DMS 273 (cell line): ENCODE results near the gene CFAP69.

ENCODE experiments used
- DNase-seq: peaks from one replicate; lab custom pipeline; 2025; ENCODE audit not compliant: unreplicated experiment; lab: John Stamatoyannopoulos, UW

CFAP69 gene

DNA sequence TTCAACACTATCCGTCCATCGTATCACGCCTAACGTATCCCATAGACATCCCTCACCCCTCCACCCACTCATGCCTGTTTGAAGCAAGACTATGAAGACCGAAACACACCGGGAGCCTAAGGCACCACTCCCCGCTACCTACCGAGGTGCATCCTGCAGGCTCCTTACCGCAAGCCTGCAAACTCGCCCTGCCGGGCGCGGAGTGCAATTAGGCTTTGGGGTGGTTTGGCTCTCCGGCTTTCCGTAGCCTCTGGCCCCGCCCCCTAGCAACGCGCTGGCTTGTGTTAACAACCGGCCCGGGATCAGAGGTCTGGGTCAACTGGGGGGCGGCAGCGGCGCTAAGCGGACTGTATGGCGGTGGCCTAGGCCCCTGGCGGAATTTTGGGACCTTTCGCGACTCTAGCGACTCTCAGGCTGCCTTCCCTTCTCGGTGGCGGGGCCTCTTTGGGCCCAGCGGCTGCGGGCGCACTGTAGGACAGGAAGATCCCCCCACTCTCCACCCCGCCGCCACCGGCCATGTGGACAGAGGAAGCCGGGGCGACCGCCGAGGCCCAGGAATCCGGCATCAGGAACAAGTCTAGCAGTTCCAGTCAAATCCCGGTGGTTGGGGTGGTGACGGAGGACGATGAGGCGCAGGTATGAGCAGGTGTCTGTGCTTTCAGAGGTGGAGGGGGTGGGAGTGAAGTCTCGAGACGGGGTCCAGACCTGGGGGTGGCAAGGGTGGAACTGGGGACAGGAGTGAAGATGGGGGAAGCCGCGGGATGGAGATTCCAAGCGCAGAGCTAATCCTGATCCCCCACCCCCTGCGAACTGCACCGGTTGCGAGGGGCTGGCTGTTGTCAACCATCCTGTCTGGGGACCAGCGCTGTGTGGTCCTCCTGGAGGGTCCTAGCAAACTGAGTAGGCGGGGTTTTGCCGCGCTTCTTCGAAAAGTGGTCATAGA lies at the start of gene CFAP69:
Gene CFAP69, plus strand, starts transcription at position 266 of the 943 bp plus-strand sequence. Its CDS starts 251 bp downstream, at position 517.
- peak; percentile 96 for DNase-seq

- no peak for DNase-seq
Measured at GRCh38 chr7:90201500-90202195, 43.3 kb upstream of the CFAP69 start.

DNA sequence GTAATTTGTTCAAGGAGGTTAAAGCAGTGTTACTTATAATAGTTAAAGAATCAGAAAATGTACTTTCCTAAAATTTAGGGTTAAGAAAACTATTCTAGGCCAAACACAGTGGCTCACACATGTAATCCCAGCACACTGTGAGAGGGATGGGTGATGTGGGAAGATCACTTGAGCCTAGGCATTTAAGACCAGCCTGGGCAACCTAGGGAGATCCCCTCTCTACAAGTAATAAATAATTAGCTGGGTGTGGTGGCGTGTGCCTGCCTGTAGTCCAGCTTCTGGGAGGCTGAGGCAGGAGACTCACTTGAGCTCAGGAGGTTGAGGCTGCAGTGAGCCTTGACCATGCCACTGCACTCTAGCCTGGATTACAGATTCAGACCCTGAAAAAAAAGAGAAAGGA lies 37.0 kb upstream of the CFAP69 start:
- DNase-seq, result no peak

- DNase-seq, result no peak
Measured at GRCh38 chr7:90209776-90210175, 35.2 kb upstream of the CFAP69 start.

- DNase-seq, result no peak
Measured at GRCh38 chr7:90210475-90210874, 34.5 kb upstream of the CFAP69 start.

- no peak for DNase-seq
Measured at GRCh38 chr7:90210981-90211380, 34.0 kb upstream of the CFAP69 start.

DNA sequence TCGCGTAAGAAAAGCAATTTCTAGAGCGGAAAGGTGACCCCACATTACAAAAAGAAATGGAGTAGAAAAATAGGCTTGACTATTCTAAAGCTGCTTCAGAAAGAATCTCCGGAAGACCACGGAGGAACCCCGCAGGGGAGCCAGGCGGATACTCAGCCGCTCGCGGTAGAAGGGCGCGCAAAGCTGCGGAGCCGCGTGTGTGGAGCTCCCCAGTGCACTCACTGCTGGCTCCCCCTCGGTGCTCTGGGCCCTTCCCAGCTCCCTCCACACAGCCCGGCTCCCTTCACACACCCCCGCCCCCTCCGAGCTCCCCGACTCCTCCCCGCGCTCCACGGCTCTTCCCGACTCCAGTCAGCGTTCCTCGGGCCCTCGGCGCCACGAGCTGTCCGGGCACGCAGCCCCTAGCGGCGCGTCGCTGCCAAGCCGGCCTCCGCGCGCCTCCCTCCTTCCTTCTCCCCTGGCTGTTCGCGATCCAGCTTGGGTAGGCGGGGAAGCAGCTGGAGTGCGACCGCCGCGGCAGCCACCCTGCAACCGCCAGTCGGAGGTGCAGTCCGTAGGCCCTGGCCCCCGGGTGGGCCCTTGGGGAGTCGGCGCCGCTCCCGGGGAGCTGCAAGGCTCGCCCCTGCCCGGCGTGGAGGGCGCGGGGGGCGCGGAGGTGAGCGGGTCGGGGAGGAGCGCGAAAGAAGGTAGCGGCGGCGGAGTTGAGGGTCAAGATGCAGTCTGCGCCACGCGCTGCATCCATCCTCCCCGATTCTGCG lies 33.4 kb upstream of the CFAP69 start, which contains the start of gene STEAP2:
Gene STEAP2, plus strand, starts transcription at position 350 of the 758 bp plus-strand sequence. CDS start 13,343 bp downstream, outside the sequence.
- peak; percentile 94 for DNase-seq

DNA sequence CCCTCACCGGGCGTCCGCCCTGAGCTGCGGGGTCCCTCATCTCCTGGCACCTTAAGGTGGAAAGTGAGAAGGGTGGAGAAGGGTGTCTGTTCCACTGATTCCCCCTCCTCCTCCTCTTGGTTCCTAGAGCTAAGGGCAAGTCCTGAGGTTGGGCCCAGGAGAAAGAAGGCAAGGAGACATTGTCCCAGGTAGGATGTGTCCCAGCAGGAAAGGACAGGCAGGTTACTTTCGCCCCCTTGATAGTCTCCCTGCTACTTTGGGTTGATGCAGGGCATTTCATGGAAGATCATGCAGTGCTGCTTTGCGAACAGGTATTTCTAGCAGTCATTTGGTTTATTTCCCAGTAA lies 32.9 kb upstream of the CFAP69 start:
- no peak for DNase-seq

GRCh38 chr7:90213521-90213920 lies 31.5 kb upstream of the CFAP69 start:
- DNase-seq, result no peak

DNA sequence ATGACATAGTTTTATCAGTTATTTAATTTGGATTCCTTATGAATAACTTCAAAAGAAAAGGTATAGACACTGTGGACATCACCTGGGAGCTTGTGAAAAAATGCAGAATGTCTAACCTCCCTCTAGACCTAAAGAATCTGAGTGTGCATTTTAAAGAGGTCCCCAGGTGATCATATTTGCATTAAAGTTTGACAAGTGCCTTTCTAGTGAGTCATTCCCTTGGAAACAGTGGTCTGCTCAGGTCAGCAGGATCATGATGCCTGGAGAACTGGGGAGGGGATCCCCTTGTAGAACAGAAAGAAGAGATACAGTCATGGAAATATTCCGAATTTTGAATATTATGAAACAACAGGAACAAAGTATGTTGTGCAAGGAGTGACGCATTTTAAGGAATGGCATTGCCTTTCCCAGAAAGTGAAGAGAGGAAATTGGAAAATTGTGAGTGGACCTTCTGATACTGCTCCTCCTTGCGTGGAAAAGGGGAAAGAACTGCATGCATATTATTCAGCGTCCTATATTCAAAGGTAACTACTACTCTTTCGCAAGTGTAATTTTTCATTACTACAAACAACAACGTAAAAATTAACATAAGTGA lies 28.8 kb upstream of the CFAP69 start:
- no peak for DNase-seq

GRCh38 chr7:90216771-90217170 lies 28.2 kb upstream of the CFAP69 start:
- DNase-seq, result no peak

GRCh38 chr7:90222390-90222789 lies 22.6 kb upstream of the CFAP69 start:
- DNase-seq, result no peak

GRCh38 chr7:90222811-90223725 lies 21.9 kb upstream of the CFAP69 start:
- no peak for DNase-seq

DNA sequence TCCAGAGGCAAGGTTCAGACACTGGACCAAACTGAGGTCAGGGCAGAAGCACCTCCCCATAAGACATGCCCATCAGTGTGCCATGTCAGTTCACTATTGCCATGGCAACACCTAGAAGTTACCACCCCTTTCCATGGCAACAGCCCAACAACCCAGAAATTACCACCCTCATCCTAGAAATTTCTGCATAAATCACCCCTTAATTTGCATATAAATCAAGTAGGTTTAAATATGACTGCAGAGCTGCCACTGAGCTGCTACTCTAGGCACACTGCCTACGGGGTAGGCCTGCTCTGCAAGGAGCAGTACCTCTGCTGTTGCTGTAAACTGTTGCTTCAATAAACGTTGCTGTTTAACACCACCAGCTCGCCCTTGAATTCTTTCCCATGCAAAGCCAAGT lies 20.8 kb upstream of the CFAP69 start:
- DNase-seq, result peak; percentile 32

GRCh38 chr7:90225181-90225580 lies 19.8 kb upstream of the CFAP69 start:
- DNase-seq, result peak; percentile 32

DNA sequence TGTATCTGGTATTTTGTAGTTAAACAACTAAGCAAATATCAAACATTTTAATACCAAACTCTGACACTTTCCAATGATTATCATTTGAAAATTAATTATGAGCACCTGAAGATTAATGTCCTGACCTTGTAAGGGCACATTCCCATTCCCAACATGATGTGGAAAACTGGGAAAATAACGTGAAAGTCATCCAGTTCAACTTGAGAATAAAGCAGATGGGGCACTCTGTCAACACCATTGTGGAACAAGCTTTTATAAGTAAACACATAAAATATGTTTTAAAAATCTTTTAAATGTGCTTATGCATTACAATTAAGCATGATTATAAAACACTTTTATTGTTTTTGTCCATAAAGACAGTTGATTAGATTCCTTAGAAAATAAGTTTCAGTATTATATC lies 19.4 kb upstream of the CFAP69 start:
- DNase-seq, result no peak

DNA sequence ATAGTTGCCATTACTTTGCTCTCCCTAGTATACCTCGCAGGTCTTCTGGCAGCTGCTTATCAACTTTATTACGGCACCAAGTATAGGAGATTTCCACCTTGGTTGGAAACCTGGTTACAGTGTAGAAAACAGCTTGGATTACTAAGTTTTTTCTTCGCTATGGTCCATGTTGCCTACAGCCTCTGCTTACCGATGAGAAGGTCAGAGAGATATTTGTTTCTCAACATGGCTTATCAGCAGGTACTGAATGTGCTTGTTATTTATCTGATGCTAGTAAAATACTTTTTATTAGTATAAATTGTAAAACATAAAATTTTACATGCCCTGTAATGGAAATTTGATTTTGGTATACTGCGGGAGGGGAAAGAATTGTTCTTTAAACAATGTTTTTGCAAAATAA lies 17.7 kb upstream of the CFAP69 start:
- DNase-seq, result no peak

- DNase-seq, result no peak
Measured at GRCh38 chr7:90229682-90230081, 15.3 kb upstream of the CFAP69 start.

DNA sequence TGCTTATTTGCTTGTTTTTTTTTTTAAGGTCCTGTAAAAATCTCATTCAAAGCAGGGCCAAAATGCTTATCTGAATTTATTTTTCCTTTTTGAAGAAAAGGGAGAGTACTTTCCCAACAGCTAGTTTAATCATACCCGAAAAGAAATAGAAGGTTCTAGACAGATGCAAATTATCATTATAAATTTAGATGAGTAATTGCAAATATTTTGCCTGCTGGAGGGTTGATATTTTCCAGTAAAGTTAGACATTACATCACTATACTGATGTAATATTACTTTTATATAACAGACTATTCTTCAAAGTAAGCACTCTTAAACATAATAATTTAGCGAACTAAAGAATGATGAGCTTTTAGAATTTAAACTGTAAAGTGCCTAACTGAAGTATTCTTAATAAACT lies 14.1 kb upstream of the CFAP69 start:
- no peak for DNase-seq

GRCh38 chr7:90231304-90231703 lies 13.7 kb upstream of the CFAP69 start:
- no peak for DNase-seq
